H1 (cell line): ENCODE results near the gene TRAPPC12. TPM values are rescaled to one million over a fixed set of nuclear protein-coding genes. Genes with fewer than 3 reads are reported as not detected.

ENCODE experiments used
- ATF2 ChIP-seq: IDR thresholded peaks from 2 replicates; pipeline ENCODE4 v1.6.1; 2012; ENCODE audit warnings: low read length, inconsistent platforms
- CBX5 ChIP-seq: fragments of 300-800, 300-1000 bp; sonication (generic); IDR thresholded peaks from 2 replicates; pipeline ENCODE4 v1.7.1; 2016; ENCODE audit warnings: antibody characterized with exemption, low read length, low read depth
- EGR1 ChIP-seq: IDR thresholded peaks from 2 replicates; pipeline ENCODE4 v1.6.1; 2011; ENCODE audit warnings: low read depth, low read length, borderline replicate concordance
- EP300 ChIP-seq, 2 experiments: IDR thresholded peaks; 1 replicate in 1 of 2; 2 replicates in 1 of 2; pipeline ENCODE4 v1.6.1; 2011 to 2012; ENCODE audit warnings: low read depth in 2 of 2, low read length in 2 of 2, mild to moderate bottlenecking in 2 of 2, borderline replicate concordance in 1 of 2, inconsistent platforms in 1 of 2, moderate library complexity in 1 of 2
- SP4 ChIP-seq: IDR thresholded peaks from 2 replicates; pipeline ENCODE4 v1.6.1; 2012; ENCODE audit warnings: low read length, inconsistent platforms
- polyA plus RNA-seq, 7 experiments: library from polyadenylated mRNA; depleted of rRNA in 3 of 7; stranded (reverse) in 5 of 7; unstranded in 2 of 7; fragments of >200 nt in 5 of 7; fragments of 200-250 nt in 2 of 7; gene quantifications; 1 replicate in 5 of 7; 2 replicates in 1 of 7; 4 replicates in 1 of 7; pipeline versions ENCODE4 v1.2.1 to v1.2.3, GENCODE V29; 2011 to 2013; ENCODE audit warnings: missing spikeins in 2 of 7, mixed read lengths in 2 of 7
- total RNA-seq: library from RNA; stranded (reverse); fragmentation: NEBNext Ultra II Directional; extraction: Animal tissue kit (Norgen Biotek cat#: 25700); gene quantifications from 2 replicates; pipeline ENCODE4 v1.2.1, GENCODE V29; 2021
- TF ChIP-seq, protein P1 (sequence below): IDR thresholded peaks from 2 replicates; pipeline ENCODE4 v1.6.1; 2011; ENCODE audit warnings: low read length, improper control_type of control experiment
- TF ChIP-seq, protein P2 (sequence below): IDR thresholded peaks from 2 replicates; pipeline ENCODE4 v1.6.1; 2012; ENCODE audit warnings: inconsistent platforms

The TRAPPC12 gene
- total and polyA plus RNA-seq, 2 of the 8 experiments (the other 6 are each of a cell fraction or from before 2014, with no cell fraction given) = 35.0 to 67.3 TPM

- TF ChIP-seq, protein P1, sequence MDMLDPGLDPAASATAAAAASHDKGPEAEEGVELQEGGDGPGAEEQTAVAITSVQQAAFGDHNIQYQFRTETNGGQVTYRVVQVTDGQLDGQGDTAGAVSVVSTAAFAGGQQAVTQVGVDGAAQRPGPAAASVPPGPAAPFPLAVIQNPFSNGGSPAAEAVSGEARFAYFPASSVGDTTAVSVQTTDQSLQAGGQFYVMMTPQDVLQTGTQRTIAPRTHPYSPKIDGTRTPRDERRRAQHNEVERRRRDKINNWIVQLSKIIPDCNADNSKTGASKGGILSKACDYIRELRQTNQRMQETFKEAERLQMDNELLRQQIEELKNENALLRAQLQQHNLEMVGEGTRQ = no peak
- TF ChIP-seq CBX5 = no peak
- no peak for TF ChIP-seq EGR1
- TF ChIP-seq SP4 = no peak
- TF ChIP-seq, protein P2, sequence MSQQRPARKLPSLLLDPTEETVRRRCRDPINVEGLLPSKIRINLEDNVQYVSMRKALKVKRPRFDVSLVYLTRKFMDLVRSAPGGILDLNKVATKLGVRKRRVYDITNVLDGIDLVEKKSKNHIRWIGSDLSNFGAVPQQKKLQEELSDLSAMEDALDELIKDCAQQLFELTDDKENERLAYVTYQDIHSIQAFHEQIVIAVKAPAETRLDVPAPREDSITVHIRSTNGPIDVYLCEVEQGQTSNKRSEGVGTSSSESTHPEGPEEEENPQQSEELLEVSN = no peak
- TF ChIP-seq ATF2 = no peak
- no peak for TF ChIP-seq EP300 (IDR thresholded peaks at IDR 0.05; ENCODE audit: borderline replicate concordance in 1 of 2, low read depth in 2 of 2, low read length in 2 of 2)
Observed at GRCh38 chr2:3488855-3489763, 109.6 kb downstream of the TRAPPC12 start (continued).
